HG03175 (cell line): ENCODE measurements around the gene KRTCAP2.
A peak's percentile ranks its signal among the peaks of the same experiment; 100 is the strongest.

ENCODE experiments used
- ATAC-seq: cut with Tn5 transposase; IDR thresholded peaks from one replicate; pipeline ENCODE4 v1.9.1; 2021; ENCODE audit warnings: mild to moderate bottlenecking, moderate library complexity; ENCODE audit not compliant: unreplicated experiment

The KRTCAP2 gene

GRCh38 chr1:155136748-155137147 lies 36.4 kb downstream of the KRTCAP2 start:
- no peak for ATAC-seq

GRCh38 chr1:155135415-155136028 lies 37.6 kb downstream of the KRTCAP2 start, which contains the start of gene SLC50A1:
Gene SLC50A1, plus strand, starts transcription at chr1:155135852. Its CDS starts 60 bp downstream, at chr1:155135912.
- ATAC-seq, result peak; percentile 70

- ATAC-seq, result peak; percentile 16
These were observed 38.2 kb downstream of the KRTCAP2 start for GRCh38 chr1:155134880-155135414.

- no peak for ATAC-seq
These were observed 38.8 kb downstream of the KRTCAP2 start for GRCh38 chr1:155134322-155134721.

- ATAC-seq, result no peak
These were observed 39.3 kb downstream of the KRTCAP2 start for GRCh38 chr1:155133799-155134281.

- ATAC-seq, result no peak
These were observed 41.2 kb downstream of the KRTCAP2 start for GRCh38 chr1:155131856-155132255.

- ATAC-seq, result no peak
These were observed 41.8 kb downstream of the KRTCAP2 start for GRCh38 chr1:155131285-155131684.

GRCh38 chr1:155130272-155131006 lies 42.7 kb downstream of the KRTCAP2 start:
- no peak for ATAC-seq

- ATAC-seq, result no peak
These were observed 44.2 kb downstream of the KRTCAP2 start for GRCh38 chr1:155128755-155129473.

- ATAC-seq, result no peak
These were observed 44.9 kb downstream of the KRTCAP2 start for GRCh38 chr1:155127967-155128754.

GRCh38 chr1:155127105-155127966 lies 45.8 kb downstream of the KRTCAP2 start, which contains the start of gene EFNA1:
Gene EFNA1, plus strand, starts transcription at chr1:155127876. Its CDS starts 102 bp downstream, at chr1:155127978.
- ATAC-seq, result no peak

- ATAC-seq, result no peak
These were observed 46.5 kb downstream of the KRTCAP2 start for GRCh38 chr1:155126556-155127104.

GRCh38 chr1:155125946-155126555 lies 47.1 kb downstream of the KRTCAP2 start:
- no peak for ATAC-seq

GRCh38 chr1:155125511-155125945 lies 47.6 kb downstream of the KRTCAP2 start:
- no peak for ATAC-seq

- ATAC-seq, result no peak
These were observed 48.3 kb downstream of the KRTCAP2 start for GRCh38 chr1:155124503-155125463.

- no peak for ATAC-seq
These were observed 49.3 kb downstream of the KRTCAP2 start for GRCh38 chr1:155123801-155124200.

GRCh38 chr1:155122308-155122707 lies 50.8 kb downstream of the KRTCAP2 start:
- no peak for ATAC-seq

GRCh38 chr1:155121249-155121648 lies 51.9 kb downstream of the KRTCAP2 start:
- no peak for ATAC-seq
